ENCODE results near the gene MAGT1. TPM values are rescaled to one million over a fixed set of nuclear protein-coding genes. Genes with fewer than 3 reads are reported as not detected.

The MAGT1 gene
- total RNA-seq, 4 donors from 2014 or later, result 27.1 to 47.1 (median 40.9) TPM

GRCh38 chrX:77795124-77795523, 100.1 kb downstream of the MAGT1 start:
- TF ChIP-seq CTCF (IDR thresholded peaks at IDR 0.05; ENCODE audit: low read depth), result no peak

GRCh38 chrX:77793946-77794345, 101.3 kb downstream of the MAGT1 start:
- TF ChIP-seq CTCF (IDR thresholded peaks at IDR 0.05; ENCODE audit: low read depth), result no peak

- no peak for TF ChIP-seq CTCF (IDR thresholded peaks at IDR 0.05; ENCODE audit: low read depth)
Measured at GRCh38 chrX:77788050-77788449, 107.2 kb downstream of the MAGT1 start.

- no peak for TF ChIP-seq CTCF (IDR thresholded peaks at IDR 0.05; ENCODE audit: low read depth)
Measured at GRCh38 chrX:77786365-77786680, 108.9 kb downstream of the MAGT1 start.

- TF ChIP-seq CTCF (IDR thresholded peaks at IDR 0.05; ENCODE audit: low read depth), result no peak
Measured at GRCh38 chrX:77785486-77786364, 109.5 kb downstream of the MAGT1 start, which contains the start of gene ATRX. Gene ATRX, minus strand, starts transcription at chrX:77786216. Its CDS starts 215 bp downstream, at chrX:77786001.

GRCh38 chrX:77779695-77780094, 115.5 kb downstream of the MAGT1 start:
- TF ChIP-seq CTCF (IDR thresholded peaks at IDR 0.05; ENCODE audit: low read depth), result no peak

- no peak for TF ChIP-seq CTCF (IDR thresholded peaks at IDR 0.05; ENCODE audit: low read depth)
Measured at GRCh38 chrX:77776659-77777058, 118.6 kb downstream of the MAGT1 start.

Small RNA genes within 50 kb of the gene (small RNA-seq; reads per million reads assigned to genes)
- not detected for gene RN7SL460P
- not detected for gene RNU6-854P

Other genes starting within 250 kb of the MAGT1 start
- gene ATRX, start 109.2 kb downstream of the MAGT1 start, total RNA-seq, result 100 to 1,000 TPM in 3 of 4 donors, 10 to 100 TPM in 1; 86.5 to 148 (median 114) TPM
- 100 to 1,000 TPM; 268 to 532 (median 308) TPM for gene COX7B, start 4.0 kb upstream of the MAGT1 start, total RNA-seq
- 10 to 100 TPM in 2 of 4 donors, 1 to 10 TPM in 2; 6.4 to 16.0 (median 12.0) TPM for gene ATP7A, start 15.3 kb upstream of the MAGT1 start, total RNA-seq
- gene PGAM4, start 74.2 kb upstream of the MAGT1 start, total RNA-seq, result not detected
- gene PGK1, start 208.8 kb upstream of the MAGT1 start, total RNA-seq, result 100 to 1,000 TPM; 154 to 200 (median 183) TPM
- 10 to 100 TPM in 3 of 4 donors, 1 to 10 TPM in 1; 10.0 to 31.0 (median 15.8) TPM for gene TAF9B, start 244.2 kb upstream of the MAGT1 start, total RNA-seq

Measured in subcutaneous adipose tissue (tissue), 4 donors.